HG02852 (cell line): ENCODE results near the gene PIK3IP1.

Experiments
- ATAC-seq: cut with Tn5 transposase; IDR thresholded peaks from one replicate; pipeline ENCODE4 v1.9.1; 2021; ENCODE audit warnings: mild to moderate bottlenecking, moderate library complexity; ENCODE audit not compliant: unreplicated experiment

PIK3IP1 gene

GRCh38 chr22:31281733-31282132, 10.6 kb downstream of the PIK3IP1 start:
- no peak for ATAC-seq

- no peak for ATAC-seq
Measured at GRCh38 chr22:31279821-31280505, 12.3 kb downstream of the PIK3IP1 start.

GRCh38 chr22:31279327-31279669, 13.0 kb downstream of the PIK3IP1 start:
- no peak for ATAC-seq

- no peak for ATAC-seq
Measured at GRCh38 chr22:31278626-31279326, 13.5 kb downstream of the PIK3IP1 start.

- ATAC-seq: no peak
Measured at GRCh38 chr22:31278151-31278621, 14.1 kb downstream of the PIK3IP1 start.

- no peak for ATAC-seq
Measured at GRCh38 chr22:31277741-31278140, 14.5 kb downstream of the PIK3IP1 start.

GRCh38 chr22:31276426-31277167, 15.7 kb downstream of the PIK3IP1 start:
- no peak for ATAC-seq

GRCh38 chr22:31275576-31275975, 16.7 kb downstream of the PIK3IP1 start:
- no peak for ATAC-seq

GRCh38 chr22:31275018-31275417, 17.3 kb downstream of the PIK3IP1 start:
- no peak for ATAC-seq

GRCh38 chr22:31274017-31274416, 18.3 kb downstream of the PIK3IP1 start:
- ATAC-seq: no peak

- ATAC-seq: no peak
Measured at GRCh38 chr22:31272522-31273446, 19.5 kb downstream of the PIK3IP1 start.

GRCh38 chr22:31271485-31271884, 20.8 kb downstream of the PIK3IP1 start:
- no peak for ATAC-seq

GRCh38 chr22:31271026-31271425, 21.3 kb downstream of the PIK3IP1 start:
- no peak for ATAC-seq

GRCh38 chr22:31269892-31270579, 22.3 kb downstream of the PIK3IP1 start:
- ATAC-seq: no peak

GRCh38 chr22:31268281-31268680, 24.0 kb downstream of the PIK3IP1 start:
- no peak for ATAC-seq

GRCh38 chr22:31263896-31264640, 28.2 kb downstream of the PIK3IP1 start:
- no peak for ATAC-seq

GRCh38 chr22:31262312-31263133, 29.8 kb downstream of the PIK3IP1 start:
- ATAC-seq: no peak

GRCh38 chr22:31260474-31260856, 31.8 kb downstream of the PIK3IP1 start:
- ATAC-seq: no peak
